ENCODE results near the gene ASAP3. TPM values are rescaled to one million over a fixed set of nuclear protein-coding genes. Genes with fewer than 3 reads are reported as not detected.
A peak's percentile ranks its signal among the peaks of the same experiment; 100 is the strongest.

The ASAP3 gene
- total and polyA plus RNA-seq, 2 of the 13 experiments (the other 11 are each of a cell fraction or from before 2014, with no cell fraction given): 32.6 to 37.0 TPM

DNA sequence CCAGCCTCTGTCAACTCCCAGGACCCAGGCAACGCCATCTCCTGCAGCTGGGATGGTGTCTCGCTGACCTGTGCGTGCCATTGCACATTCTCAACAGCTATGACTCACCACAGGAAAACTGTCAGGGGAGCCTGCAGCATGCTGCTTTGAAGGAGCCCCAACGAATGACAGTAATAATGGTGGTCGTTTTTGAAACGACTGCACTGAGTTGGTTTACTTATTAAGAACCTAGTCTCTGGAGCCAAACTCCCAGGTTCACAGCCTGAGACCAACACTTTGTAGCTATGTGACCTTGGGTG, 81.0 kb downstream of the ASAP3 start:
- TF ChIP-seq REPIN1 (CRISPR knock-in tag; IDR thresholded peaks at IDR 0.05; ENCODE audit: borderline replicate concordance, low read depth) (no peak), FOSL2 (CRISPR knock-in tag; IDR thresholded peaks at IDR 0.05) (peak; percentile 41; the same call in 1 of the 2 replicates), SCMH1 (CRISPR knock-in tag; IDR thresholded peaks at IDR 0.05; ENCODE audit: borderline replicate concordance) (no peak), ZNF550 (CRISPR knock-in tag; IDR thresholded peaks at IDR 0.05; ENCODE audit: borderline replicate concordance) (no peak)
- Histone ChIP-seq H2AFZ (ENCODE audit: low read length) (no peak overlapping the region), H3K79me2 (ENCODE audit: insufficient read depth, low read length) (no peaks in the 10 kb centered on the region), H3K36me3 (replicated peaks in 1 of 2; ENCODE audit: control insufficient read depth in 1 of 2, insufficient read depth in 2 of 2, low read length in 2 of 2) (peaks cover 16 to 79% of the 10 kb centered on the region in 2 experiments), H3K27ac (ENCODE audit: extremely low read length, insufficient read depth, low read length) (no peak overlapping the region), H4K20me1 (ENCODE audit: insufficient read depth, low read length) (no peaks in the 10 kb centered on the region), H3K4me1 (ENCODE audit: insufficient read depth, low read length) (no peaks in the 10 kb centered on the region), H3K9me3 (ENCODE audit: low read length) (no peaks in the 10 kb centered on the region), H3K9ac (ENCODE audit: insufficient read depth, low read depth, low read length) (no peak overlapping the region), H3K4me3 (replicated peaks in 1 of 3; ENCODE audit: insufficient read depth in 1 of 3, low read depth in 2 of 3, low read length in 3 of 3) (no peak overlapping the region), H3K27me3 (ENCODE audit: control insufficient read depth in 1 of 2, insufficient read depth in 2 of 2, low read length in 2 of 2) (no peaks in the 10 kb centered on the region), H3K4me2 (ENCODE audit: low read depth, low read length) (no peak overlapping the region)
- ATAC-seq (no peak), DNase-seq (ENCODE audit: low spot score) (no peak), FAIRE-seq (no peak)
- WGBS (ENCODE audit: low lambda C conversion rate): 93% methylated on average over 3 of the region's 6 CpGs
- in situ Hi-C loops (cut with HindIII; ENCODE audit: extremely low pct_ligation_motif_present, low pct_unique_long_range_greater_than_20kb) (no loop called here), intact Hi-C loops (cut with micrococcal nuclease; ENCODE audit: unreplicated experiment) (loop anchor here (1.0 kb wide), 1 partner anchor 34 kb away; the partner anchor contains the start of gene ZNF436)
- BruUV-seq (replicated peaks): no TSS peak
- ChIA-PET POLR2A (interaction anchor here (1.4 kb wide), 1 partner anchor 35 kb away, joined by 4 read pairs; no protein-coding TSS in a partner anchor), CTCF (ENCODE audit: low intra/inter-chr PET ratio, low total read pairs) (no interaction called here)

- over 99% methylated on average over 10 of the region's 11 CpGs for WGBS (ENCODE audit: low lambda C conversion rate)
- no peak for TF ChIP-seq HDAC1 (CRISPR knock-in tag; IDR thresholded peaks at IDR 0.05)
- TF ChIP-seq ZNF577 (CRISPR knock-in tag; IDR thresholded peaks at IDR 0.05; ENCODE audit: borderline replicate concordance, low read depth): no peak
- TF ChIP-seq ATM (IDR thresholded peaks at IDR 0.05; ENCODE audit: borderline replicate concordance): no peak
- no peak for TF ChIP-seq CEBPB (IDR thresholded peaks at IDR 0.05; ENCODE audit: borderline replicate concordance, low read depth, low read length)
- TF ChIP-seq ZNF589 (CRISPR knock-in tag; conservative IDR thresholded peaks at IDR 0.05): no peak
- no peak for TF ChIP-seq ZFP82 (CRISPR knock-in tag; IDR thresholded peaks at IDR 0.05; ENCODE audit: borderline replicate concordance)
- H2AFZ ChIP-seq (ENCODE audit: low read length): no peak overlapping the region
- H3K4me2 ChIP-seq (ENCODE audit: low read depth, low read length): no peak overlapping the region
- H4K20me1 ChIP-seq (ENCODE audit: insufficient read depth, low read length): no peaks in the 10 kb centered on the region
- peaks cover 16 to 79% of the 10 kb centered on the region in 2 experiments for H3K36me3 ChIP-seq (replicated peaks in 1 of 2; ENCODE audit: control insufficient read depth in 1 of 2, insufficient read depth in 2 of 2, low read length in 2 of 2)
- no peaks in the 10 kb centered on the region for H3K4me1 ChIP-seq (ENCODE audit: insufficient read depth, low read length)
- H3K27me3 ChIP-seq (ENCODE audit: control insufficient read depth in 1 of 2, insufficient read depth in 2 of 2, low read length in 2 of 2): no peaks in the 10 kb centered on the region
- ATAC-seq (no peak), FAIRE-seq (no peak), DNase-seq (ENCODE audit: low spot score) (no peak)
- H3K9me3 ChIP-seq (ENCODE audit: low read length): no peaks in the 10 kb centered on the region
- no peak overlapping the region for H3K9ac ChIP-seq (ENCODE audit: insufficient read depth, low read depth, low read length)
- CTCF ChIA-PET (ENCODE audit: low intra/inter-chr PET ratio, low total read pairs): no interaction called here
- no peaks in the 10 kb centered on the region for H3K79me2 ChIP-seq (ENCODE audit: insufficient read depth, low read length)
- POLR2A ChIA-PET: interaction anchor here (1.4 kb wide), 1 partner anchor 34 kb away, joined by 4 read pairs; no protein-coding TSS in a partner anchor
- in situ Hi-C loops (cut with HindIII; ENCODE audit: extremely low pct_ligation_motif_present, low pct_unique_long_range_greater_than_20kb) (no loop called here), intact Hi-C loops (cut with micrococcal nuclease; ENCODE audit: unreplicated experiment) (loop anchor here (1.0 kb wide), 1 partner anchor 33 kb away; the partner anchor contains the start of gene ZNF436)
- no peak overlapping the region for H3K4me3 ChIP-seq (replicated peaks in 1 of 3; ENCODE audit: insufficient read depth in 1 of 3, low read depth in 2 of 3, low read length in 3 of 3)
- H3K27ac ChIP-seq (ENCODE audit: extremely low read length, insufficient read depth, low read length): no peak overlapping the region
- no TSS peak for BruUV-seq (replicated peaks)
Measured at GRCh38 chr1:23402286-23403037, 81.5 kb downstream of the ASAP3 start.

All from HepG2 (cell line).